ENCODE data around the gene DEFB132.

Gene DEFB132

DNA sequence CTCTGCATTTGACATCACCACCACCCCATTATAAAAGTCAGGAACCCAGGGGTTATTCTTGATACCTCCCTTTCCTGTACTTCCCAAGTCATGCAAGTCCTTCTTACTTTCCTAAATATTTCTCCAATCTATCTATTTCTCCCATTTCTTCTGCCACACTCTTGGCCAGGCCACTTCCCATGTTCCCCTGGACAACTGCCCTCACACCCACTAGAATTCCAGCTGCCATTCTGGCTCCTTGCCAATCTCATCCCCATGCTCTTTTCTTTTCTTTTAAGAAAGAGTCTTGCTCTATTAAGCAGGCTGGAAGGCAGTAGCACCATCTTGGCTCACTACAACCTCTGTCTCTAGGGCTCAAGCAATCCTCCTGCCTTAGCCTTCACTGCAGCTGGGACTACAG lies 15.2 kb downstream of the DEFB132 start:
- TF ChIP-seq, protein P1, sequence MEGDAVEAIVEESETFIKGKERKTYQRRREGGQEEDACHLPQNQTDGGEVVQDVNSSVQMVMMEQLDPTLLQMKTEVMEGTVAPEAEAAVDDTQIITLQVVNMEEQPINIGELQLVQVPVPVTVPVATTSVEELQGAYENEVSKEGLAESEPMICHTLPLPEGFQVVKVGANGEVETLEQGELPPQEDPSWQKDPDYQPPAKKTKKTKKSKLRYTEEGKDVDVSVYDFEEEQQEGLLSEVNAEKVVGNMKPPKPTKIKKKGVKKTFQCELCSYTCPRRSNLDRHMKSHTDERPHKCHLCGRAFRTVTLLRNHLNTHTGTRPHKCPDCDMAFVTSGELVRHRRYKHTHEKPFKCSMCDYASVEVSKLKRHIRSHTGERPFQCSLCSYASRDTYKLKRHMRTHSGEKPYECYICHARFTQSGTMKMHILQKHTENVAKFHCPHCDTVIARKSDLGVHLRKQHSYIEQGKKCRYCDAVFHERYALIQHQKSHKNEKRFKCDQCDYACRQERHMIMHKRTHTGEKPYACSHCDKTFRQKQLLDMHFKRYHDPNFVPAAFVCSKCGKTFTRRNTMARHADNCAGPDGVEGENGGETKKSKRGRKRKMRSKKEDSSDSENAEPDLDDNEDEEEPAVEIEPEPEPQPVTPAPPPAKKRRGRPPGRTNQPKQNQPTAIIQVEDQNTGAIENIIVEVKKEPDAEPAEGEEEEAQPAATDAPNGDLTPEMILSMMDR (IDR thresholded peaks at IDR 0.05; ENCODE audit: low read depth, low read length) = no peak
- DNase-seq (ENCODE audit: low read depth in 2 of 2) = peak in 1 of 2 donors; percentile 26
- H3K4me3 ChIP-seq (replicated peaks in 1 of 2; ENCODE audit: low read depth in 2 of 2, low read length in 2 of 2) = no peak overlapping the region

DNA sequence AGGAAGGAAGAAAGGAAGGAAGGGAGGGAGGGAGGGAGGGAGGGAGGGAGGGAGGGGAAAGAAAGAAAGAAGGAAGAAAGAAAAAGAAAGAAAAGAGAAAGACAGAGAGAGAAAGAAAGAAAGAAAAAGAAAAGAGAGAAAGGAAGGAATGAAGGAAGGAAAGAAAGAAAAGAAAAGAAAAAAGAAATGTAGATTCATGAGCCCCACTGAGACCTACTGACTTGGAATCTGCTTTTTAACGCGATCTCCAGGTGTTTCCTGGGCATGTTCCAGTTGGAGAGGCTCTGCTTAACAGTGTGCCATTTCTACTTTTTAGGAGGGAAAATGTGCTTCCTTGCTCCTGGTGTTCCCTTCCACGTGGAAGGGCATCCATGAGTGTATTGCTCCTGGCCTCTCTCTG lies 16.4 kb downstream of the DEFB132 start:
- DNase-seq (ENCODE audit: low read depth in 2 of 2) = no peak
- TF ChIP-seq, protein P1 (IDR thresholded peaks at IDR 0.05; ENCODE audit: low read depth, low read length) = no peak

DNA sequence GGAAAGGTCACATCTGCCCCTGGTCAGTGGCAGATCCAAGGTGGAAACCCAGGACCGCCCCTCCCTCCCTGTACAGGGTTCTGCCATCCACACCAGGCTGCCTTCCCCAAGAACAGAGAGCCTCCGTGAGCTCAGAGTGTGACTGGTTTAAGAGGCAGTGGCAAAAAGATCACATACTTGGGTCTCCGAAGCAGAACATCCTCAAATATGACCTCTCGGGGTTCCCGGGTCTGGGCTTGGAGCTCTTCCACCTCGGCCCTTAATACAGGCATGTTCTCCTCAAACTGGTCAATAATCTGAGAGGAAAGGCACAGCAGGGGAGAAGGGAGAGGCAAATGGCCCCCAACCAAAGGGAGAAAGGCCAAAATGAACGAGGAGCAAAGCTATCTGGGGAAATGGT lies 18.3 kb downstream of the DEFB132 start:
- no peak for DNase-seq (ENCODE audit: low read depth in 2 of 2)
- TF ChIP-seq, protein P1 (IDR thresholded peaks at IDR 0.05; ENCODE audit: low read depth, low read length) = no peak
- H3K4me3 ChIP-seq (replicated peaks in 1 of 2; ENCODE audit: low read depth in 2 of 2, low read length in 2 of 2) = no peak overlapping the region

More for the DNA sequence above, 16.4 kb downstream of the DEFB132 start:
- H3K4me3 ChIP-seq (replicated peaks in 1 of 2; ENCODE audit: low read depth in 2 of 2, low read length in 2 of 2) = no peak overlapping the region

DNA sequence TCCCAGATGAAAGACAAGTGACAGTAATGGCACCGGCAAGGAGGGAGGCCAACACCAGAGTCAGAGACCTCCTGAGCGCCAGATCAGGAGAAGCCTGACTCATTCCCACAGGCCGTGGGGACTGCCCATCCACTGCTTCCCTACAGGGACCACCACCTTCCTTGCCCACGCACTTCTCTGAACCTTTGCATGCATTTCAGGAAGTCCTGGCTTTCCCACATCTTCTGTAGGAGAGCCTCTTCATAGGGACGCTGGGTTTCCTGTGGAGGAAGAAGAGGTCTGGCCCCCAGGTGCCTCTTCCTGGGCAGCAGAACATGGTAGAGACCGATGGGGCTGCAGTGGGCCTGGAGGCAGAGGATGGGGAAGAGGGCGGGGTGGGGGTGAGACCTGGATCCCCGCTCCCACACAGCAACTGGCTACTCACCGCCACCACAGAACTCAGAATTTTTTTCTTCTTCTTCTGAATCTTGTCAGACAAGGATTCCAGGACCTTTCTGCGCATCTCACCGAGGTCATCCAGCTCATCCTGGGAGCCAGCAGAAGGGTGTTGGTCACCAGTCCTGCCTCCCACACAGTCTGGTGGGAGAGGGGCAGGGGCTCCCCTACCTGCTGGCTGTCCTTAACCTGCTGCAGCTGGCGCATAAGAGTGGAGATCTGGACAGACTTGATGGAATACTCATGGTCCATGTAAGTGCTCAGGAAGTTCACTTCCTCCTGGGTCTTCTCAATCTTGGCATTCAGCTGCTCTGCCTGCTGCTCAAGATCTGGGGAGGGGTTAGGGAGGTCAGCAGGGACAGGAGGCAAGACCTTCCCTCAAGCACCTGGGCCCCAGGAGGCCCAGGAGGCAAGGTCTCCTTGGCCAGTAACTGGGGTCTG lies 19.3 kb downstream of the DEFB132 start:
- TF ChIP-seq, protein P1 (IDR thresholded peaks at IDR 0.05; ENCODE audit: low read depth, low read length) = no peak
- H3K4me3 ChIP-seq (replicated peaks in 1 of 2; ENCODE audit: low read depth in 2 of 2, low read length in 2 of 2) = no peak overlapping the region
- DNase-seq (ENCODE audit: low read depth in 2 of 2) = no peak

DNA sequence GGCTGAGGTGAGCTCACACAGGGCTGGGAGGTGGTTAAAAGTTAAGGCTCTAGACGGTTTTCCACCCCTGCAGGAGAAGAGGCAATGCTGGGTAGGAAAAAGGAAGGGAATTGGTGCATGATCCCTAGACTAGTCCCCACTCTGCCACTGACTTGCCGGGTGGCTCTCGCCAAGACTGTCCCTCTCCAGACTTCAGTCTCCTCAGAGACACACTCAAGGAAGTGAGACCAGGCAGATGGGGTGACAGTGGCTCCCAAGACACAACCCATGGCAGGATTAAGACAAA lies 19.9 kb downstream of the DEFB132 start:
- TF ChIP-seq, protein P1 (IDR thresholded peaks at IDR 0.05; ENCODE audit: low read depth, low read length) = no peak
- no peak overlapping the region for H3K4me3 ChIP-seq (replicated peaks in 1 of 2; ENCODE audit: low read depth in 2 of 2, low read length in 2 of 2)
- DNase-seq (ENCODE audit: low read depth in 2 of 2) = no peak

DNA sequence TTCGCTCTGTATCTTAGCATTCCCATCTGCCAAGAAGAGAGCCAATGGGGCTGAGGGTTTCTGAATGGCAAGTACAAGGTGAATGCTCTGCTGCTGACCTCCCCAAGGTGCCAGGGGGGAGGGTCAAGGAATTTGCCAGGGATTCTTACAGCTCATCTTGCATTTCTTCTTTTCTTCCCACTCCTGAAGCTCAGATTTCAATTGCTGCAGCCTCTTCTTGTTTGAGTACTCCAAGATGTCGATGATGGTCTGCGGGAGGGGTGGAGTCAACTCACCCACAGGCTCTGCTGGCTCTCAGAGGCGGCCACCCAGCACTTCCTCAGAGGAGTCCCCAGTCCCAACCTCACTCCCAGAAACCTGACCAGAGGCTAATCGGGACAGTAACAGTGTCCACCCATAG lies 20.7 kb downstream of the DEFB132 start:
- TF ChIP-seq, protein P1 (IDR thresholded peaks at IDR 0.05; ENCODE audit: low read depth, low read length) = no peak
- H3K4me3 ChIP-seq (replicated peaks in 1 of 2; ENCODE audit: low read depth in 2 of 2, low read length in 2 of 2) = no peak overlapping the region
- DNase-seq (ENCODE audit: low read depth in 2 of 2) = no peak

All from cardiac fibroblast (primary cell).